Ammon's horn (tissue), 1 donor: ENCODE results near the gene KIF6.

Experiments used
- DNase-seq: peaks from one replicate; pipeline ENCODE4 v3.0.0-alpha.2; 2016; ENCODE audit warnings: low spot score

Gene KIF6

DNA sequence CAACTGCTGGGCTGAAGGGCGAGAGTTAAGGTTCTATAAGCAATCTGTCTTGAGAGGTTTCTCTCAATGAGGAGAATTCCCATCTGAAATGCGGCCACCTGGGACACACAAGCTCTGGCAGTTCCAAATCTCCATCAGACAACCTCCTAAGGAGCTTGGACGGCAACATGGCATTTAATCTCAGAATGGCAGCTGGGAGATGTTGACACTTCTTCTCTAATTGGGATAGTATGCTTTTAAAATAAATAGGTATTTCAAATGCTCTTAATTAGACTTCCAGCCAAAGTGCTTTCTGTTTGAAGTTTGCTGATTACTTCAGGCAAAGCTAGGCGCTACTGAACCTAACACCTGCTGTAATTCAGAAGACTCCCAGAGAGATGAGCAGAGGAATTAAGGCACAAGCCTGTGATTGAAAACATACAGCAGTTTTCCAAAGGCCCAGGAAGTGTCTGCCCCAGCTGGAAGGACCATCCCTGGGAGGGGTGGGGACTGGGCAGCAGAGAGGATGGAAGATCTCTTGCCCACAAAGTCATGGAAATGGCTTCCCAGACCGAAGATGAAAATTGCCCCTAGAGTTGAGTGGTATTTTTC, 343.6 kb downstream of the KIF6 start:
- DNase-seq: no peak

DNA sequence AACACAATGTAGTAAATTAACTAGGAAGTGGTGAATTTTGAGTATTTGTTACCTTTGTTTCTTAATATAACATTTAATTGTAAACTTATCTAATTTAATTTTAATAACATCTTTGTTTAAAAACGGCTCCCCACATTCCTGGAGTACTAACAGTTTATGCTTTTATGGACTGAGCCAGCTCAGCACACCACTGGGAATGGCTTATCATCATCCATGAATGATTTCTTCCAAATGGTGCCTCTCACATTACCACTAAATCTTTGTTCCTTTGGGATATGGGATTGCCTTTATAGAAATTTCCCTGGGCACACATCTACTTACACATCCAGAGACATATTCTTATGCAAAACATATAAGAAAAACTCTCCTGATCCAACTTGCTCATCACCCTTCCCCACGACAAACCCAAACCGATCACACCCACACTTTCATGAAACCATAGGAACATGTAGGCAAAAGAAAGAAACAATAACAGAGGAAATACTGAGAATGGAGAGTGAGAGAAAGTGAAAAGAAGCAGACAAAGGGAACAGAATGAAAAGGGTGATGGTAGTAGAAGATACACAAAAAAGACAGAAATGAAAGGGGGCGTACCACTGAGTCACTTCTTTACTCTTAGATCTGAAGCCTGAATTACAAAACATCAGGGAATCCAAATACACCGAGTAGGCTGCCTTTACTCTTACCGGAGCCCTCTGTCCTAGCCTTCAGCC, 344.2 kb downstream of the KIF6 start:
- no peak for DNase-seq

DNA sequence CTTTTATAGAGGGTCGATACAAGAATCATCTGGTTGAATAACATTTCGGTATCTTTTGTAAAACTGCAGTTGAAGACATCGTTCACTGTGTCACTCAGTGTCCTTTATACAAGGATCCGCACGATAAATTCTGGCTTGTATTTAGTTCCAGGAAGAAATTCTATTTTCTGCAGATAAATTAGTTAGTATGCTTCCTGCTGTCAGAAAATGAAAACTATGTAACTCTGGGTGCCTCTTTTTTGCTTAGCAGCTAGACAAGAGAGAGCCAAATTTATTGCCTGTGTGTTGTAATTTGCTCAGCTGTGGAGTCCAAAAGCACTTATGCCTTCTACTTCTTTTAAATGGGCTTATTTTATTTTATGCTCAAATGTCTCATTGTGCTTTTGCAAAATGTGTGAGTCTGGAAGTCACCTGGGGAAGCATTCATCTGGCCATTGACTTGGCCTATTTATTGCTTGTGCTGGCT, 346.2 kb downstream of the KIF6 start:
- no peak for DNase-seq

DNA sequence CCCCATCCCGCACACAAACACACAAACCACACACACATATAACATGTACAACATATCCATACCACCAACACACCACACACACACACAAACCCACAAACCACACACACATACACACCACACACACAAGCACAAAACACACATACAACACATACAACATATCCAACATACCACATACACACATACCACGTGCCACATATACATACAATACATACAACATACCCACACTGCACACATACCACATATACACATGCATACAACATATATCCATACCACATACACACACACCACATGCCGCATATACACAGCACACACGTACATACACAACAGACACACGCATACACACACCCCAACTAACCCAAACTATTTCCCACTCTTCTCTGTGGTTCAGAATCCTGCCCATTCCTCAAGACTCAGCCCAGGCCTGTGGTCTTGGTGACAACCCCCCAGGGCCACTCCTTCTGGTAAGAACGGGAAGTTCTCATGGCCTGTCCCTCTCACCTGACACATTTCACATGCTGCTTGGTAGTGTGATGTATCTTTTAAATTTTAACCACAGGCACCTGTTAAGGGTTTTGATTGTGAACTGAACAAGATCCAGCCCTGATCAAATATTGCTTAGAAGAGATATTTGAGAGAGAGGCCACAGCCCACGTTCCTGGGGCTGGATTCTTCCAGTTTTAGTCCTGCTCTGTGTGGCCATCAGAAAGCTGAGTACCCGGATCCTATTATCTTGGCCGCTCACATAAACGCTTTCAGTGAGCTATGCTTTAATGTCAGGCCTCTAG, 346.8 kb downstream of the KIF6 start:
- no peak for DNase-seq

DNA sequence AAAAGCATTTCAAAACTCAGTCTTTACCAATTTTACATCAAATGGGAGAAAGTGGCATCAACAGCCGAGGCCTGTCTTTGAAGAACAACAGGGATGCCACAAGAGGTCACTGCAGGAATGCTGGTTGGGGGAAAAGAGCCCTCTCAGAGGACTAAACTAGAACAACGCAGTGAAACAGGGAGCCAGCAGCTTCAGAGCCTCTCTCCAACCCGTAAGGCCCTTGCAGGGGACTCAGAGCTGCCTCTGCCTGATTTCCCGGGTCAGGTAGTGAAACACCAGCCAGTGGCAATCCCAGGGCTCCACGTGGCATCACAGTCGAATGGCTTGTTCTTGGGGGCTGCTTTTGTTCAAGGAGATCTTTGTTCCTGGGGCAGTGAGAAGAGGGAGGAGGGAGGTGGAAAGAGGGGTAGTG, 347.7 kb downstream of the KIF6 start:
- DNase-seq: peak; percentile 92

DNA sequence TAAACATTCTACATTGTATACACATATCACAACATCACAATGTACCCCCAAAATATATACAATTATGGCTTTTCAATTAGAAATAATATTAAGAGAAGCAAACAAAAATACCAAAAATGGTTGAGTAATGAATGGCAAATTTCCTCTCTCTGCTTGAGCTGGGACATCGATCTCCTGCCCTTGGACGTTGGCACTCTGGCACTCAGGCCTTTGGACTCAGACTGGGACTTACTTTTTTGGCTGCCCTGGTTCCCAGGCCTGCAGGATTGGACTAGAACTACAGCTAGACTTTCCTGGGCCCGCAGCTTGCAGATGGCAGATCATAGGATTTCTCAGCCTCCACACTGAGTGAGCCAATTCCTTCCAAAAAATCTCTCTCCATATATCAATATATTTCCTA, 349.8 kb downstream of the KIF6 start:
- DNase-seq: no peak

DNA sequence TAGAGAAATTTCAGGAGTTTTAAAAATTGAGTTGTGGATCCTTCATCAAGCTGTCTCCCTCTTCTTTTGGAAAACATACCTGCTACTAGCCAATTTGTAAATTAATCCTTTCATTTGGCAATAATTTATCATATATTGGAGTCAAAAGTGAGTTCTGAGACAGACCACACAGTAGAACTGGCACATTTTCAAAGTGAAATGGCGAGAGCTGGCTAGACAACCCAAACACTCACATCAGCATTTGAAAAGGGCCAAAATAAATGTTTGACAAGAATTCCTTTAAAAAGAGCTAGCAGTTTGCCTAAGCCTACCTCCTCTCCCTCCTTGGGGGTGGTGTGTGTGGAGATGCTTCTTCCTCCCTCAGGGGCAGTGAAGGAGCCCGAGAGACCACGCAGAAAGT, 354.8 kb downstream of the KIF6 start:
- no peak for DNase-seq

DNA sequence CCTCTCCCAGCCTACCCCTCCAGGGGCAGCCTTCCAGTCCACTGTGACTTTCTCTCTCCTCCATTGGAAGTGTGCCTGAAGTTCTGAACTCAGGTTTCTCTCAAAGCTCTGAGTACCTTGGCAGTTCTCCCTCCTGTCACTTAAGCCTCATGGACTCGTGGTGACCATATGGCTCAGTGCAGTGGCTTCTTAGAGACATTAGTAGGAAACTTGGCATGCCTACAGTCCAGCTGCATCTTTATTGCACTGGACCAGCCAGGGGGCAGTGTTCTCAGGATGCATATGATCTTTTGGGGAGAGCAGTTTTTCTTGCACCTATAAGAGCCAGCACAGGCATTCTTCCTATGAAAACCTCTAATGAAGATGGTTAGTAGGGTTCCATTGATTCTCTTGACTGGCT, 355.2 kb downstream of the KIF6 start:
- no peak for DNase-seq

DNA sequence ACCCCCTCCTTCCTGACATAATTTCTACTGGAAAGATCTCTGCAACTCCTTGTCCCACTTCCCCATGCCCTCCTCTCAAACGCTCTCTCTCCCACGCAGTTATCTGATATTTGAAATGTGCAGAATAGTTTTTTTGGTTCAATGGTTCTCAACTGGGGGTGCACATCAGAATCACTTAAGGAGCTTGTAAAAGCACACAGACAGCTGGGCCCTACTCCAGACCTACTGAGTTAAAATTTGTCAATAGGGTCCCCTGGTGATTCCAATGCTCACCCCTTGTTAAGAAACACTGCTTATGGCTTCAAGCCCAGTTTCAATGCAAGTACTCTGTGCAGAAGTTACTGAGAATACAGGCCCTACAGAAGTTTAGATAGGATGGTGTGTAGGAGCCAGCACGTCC, 357.5 kb downstream of the KIF6 start:
- DNase-seq: no peak

DNA sequence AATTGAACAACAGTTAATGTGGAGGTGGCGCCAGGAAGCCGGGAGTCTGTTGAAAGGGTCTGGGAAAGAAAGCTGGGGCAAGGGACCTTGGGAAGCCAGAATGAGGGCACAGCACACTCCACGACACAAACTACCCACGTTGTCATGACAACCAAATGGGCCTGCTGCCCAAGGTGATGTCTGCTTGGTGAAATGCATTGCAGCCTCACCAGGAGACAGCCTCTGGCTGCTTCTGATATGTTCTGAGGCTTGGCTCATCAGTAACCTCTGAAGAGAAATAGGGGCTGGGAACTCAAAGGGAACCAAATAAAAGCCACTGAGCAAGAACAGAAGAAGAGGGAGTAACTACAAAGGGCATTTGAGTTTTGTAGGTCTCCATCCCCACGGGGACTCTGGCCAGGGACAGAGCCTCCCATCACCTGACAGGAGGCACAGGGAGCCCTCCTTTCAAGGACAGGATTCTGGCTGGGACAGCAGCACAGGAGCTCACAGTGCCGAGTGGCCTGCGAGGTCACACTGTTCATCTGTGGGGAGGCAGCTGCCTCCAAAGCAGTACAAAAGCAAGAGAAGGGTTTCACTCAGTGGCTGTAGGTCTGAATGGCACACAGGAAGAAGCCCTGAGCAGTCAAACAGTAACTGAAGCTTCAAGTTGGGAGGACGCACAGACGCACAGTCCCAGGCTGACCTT, 358.1 kb downstream of the KIF6 start:
- peak; percentile 81 for DNase-seq

DNA sequence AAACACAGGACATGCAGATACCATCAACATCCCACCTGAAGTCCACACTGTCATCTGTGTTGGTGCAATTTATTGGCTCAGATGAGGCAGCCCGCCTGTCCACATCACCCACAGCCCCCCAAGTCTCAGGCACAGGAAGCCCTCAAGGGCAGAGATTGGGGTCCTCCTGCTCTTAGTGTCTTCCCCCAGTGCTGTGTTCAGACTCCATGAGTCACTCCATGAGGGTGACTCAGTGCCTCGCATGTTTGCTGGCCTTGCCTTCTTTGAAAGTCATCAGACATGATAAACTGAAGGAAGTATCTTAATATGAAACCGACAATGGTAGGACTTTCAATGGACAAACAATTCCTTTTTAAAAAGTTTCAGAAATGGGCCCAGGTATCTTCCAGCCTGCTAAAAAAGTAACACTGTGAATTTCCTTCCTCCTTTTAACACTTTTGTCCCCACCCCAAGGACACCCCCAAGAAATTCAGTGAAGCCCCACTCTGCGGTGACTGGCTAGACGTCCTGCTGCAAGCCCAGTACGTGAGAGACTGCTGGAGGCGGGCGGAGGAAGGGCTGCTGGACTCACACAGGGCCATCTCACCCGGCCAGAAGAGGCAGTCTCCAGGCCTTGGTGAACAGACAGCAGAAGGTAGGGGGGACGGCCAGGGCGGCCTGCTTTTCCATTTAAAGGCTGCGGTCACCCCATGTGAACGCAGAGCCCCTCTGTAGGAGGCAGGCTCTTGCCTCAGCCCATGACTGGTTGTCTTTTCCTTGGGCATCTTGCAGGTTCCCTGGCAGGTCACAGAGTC, 359.7 kb downstream of the KIF6 start:
- DNase-seq: no peak

DNA sequence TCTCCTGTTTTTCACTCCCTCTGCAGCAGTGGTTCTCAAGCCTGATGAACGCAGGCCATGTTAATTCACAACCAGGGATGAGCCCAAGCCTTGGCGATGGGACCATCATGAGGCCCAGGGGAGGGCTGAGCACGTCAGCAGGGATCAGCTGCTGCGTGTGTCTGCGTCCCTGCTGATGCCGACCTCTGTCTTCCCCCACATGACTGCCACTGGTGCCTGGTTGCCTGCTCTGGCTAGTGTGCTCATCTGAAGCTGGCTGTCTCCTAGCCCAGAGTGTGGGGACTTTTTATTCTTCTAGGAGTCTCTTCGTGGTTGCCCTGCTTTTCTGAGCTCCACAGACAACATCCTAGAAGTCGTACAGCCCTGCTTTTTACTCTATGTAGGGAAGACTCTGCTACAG, 361.9 kb downstream of the KIF6 start:
- DNase-seq: no peak

DNA sequence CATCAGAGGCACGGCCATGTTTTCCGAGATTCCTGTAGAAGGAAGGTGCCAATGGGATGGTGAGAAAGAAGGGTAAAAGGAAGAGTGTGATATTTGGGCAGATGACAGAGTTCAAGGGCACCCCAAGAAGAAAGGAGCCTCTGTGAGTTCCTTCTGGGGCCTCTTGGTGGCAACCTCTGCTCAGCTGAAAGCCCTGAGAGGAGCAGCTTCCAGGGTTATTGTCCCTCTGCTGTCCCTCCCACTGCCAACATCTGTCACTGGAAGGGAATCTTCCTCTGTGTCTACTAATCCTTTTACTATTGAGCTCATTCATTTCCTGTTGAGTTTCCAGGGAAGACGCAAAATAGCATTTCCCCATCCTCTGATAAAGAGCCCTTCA, 362.7 kb downstream of the KIF6 start:
- peak; percentile 71 for DNase-seq

DNA sequence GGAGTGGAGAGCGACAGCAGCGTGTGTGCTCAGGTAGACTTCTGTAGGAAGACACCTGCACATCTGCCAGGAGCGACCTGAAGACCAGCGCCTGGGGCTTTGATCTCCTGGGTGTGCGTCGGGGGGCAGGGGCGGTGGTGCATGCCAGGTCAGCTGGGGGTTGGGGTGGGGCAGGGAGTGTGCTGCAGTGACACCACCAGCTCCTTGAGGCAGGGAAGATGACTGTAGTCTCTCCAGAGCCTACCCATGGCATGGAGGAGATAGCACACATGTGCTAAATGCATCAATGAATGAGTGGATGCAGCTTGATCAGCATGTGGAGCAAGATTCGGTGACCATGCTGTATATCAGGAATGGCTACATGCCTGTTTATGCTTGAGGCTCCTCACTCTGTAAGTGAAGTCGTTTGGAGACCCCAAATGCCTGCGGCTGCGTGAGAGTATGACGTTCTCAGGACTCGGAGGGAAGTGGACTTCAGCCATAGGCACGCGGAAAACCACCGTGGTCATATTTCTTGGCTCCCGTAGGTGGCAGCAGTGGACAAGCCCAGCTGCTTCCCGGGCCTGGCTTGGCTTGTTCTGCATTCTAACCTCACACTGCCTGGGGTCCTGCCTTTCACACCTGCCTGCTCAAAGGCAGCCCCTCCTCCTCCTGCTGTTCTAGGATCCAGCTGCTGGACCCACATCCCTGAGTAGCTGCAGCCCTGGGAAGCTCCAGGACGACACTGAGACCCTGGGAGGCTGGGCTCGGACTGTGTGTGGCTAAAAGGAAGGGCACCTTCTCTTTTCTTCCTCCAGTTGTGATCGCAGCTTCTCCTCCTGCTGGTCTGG, 363.3 kb downstream of the KIF6 start:
- peak; percentile 84 for DNase-seq

DNA sequence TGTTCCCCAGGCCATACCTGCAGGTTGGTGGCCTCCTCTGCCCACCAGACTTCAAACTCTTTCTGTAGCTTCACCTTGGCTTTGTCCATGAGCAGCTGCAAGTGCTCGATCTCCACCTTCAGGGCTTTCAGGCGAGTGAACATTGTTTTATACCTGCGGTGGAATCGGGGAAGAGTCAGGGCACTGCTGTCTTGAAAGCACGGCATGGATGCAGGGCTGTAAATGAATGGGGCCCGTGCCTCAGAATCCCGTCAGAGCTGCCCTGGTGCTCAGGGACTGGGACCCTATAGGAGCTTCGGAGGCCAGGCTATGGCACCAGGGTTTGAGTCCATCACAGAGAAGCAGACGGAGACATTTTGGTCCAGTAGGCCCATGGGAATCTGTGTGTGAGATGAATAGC, 364.8 kb downstream of the KIF6 start:
- no peak for DNase-seq

DNA sequence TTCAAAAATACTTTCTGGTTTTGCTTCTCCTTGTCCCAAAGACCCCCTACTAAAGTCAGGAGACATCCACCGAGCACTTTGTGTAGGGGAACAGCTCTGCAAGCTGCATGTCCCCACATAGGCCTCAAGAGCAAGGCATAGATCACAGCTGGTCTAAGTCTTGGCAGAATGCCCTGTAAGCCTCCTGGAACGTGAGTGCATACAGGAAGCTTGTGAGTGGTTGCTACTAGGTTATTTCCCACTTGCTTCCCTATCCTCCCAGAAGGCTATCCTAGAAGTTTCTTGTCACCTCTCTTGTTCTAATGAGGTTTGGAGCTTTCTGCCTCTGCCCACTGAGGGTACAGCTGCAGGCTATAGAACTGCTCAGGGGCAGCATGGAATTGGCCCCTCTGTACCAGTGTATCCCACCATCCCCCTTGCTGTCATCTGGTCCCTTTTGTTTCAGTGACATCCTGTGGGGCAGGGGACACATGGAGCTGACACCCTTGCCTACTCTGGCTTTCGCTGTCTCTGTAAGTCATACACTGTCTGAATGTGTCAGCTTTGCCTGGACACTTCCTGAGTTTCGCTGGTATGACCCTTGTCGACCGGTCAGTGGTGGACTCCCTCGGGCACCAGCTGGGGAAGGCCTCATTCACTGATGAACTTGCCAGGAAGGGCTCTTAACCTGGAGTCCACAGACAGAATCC, 367.1 kb downstream of the KIF6 start:
- DNase-seq: no peak

DNA sequence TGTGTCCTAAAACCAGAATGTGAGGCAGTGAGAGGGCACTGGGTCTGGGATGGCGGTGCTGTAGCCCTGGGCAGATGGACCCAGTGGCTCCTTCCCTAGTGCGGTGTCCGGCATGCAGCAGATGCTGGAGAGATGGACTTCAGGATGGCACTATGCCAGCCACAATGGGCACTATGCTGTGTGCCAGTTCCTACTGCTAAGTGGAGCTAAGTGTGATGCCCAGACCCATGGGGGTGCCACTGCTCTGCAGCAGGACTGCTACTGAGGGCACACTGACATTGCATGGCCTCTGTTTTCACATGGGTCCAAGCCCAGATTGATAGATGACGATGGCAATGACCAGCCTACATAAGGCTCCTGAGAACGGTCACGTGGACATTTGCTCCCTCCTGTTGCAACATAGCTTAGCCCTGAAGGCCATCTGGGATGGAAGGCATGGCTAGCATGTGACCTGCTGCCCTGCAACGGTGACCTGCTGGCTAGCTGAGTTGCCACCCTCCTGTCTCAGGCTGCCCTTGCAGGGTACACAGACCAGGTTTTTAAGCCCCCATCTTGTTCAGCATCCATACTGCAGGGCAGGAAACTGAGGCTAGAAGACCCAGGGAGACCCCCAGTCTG, 371.4 kb downstream of the KIF6 start:
- no peak for DNase-seq

DNA sequence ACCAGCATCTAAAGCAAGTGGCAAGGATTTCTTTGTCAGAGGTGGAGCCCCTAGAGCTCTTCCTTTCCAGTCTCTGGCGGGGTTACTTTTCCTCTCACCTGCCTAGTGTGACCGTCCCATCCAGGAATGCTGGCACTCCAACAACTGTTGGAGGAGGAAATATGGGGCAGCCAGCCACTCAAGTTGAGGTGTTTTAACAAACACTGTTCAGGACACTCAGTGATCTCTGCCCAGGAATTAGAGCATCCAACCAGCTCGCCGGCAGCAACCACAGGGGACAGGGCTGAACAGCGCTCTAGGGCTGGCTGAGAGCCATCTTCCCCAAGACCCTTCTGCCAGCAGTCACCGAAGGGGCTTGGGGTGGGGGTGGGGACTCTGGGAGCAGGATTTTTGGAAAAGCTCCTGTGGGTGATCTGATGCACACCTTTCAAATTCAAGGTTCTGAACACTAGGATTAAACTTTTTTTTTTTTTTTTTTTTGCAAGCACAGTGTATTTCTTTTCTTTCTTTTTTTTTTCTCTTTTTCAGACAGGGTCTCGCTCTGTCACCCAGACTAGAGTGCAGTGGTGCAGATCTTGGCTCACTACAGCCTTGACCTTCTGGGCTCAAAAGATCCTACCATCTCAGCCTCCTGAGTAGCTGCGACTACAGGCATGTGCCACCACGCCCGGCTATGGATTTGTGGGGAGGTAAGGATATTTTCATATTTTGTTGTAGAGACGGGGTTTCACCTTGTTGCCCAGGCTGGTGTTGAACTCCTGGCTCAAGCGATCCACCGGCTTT, 374.3 kb downstream of the KIF6 start:
- DNase-seq: no peak

DNA sequence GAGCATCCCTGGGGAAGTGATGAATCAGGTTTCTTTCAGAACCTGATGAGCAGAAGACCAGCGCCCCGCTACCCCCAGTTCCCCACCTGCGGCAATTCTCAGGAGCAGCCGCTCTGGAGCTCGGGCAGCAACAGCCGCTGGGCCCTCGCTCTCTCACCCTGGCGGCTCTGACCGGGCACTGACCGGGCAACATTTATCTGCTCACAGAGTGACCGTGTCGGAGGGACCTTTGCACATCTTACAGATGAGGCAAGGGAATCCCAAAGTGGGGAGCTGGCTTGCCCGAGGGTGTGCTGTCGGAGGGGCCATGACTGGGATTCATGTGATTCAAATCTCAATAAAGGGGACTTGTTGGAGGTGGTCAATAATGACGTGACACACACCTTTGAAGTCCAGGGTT, 376.5 kb downstream of the KIF6 start:
- DNase-seq: no peak
